Sciatic nerve (tissue), 2 donors: ENCODE data around the gene YWHAG. TPM values are rescaled to one million over a fixed set of nuclear protein-coding genes. Genes with fewer than 3 reads are reported as not detected.
A peak's percentile ranks its signal among the peaks of the same experiment; 100 is the strongest.
"Not testable (repeated sequence)": the region's sequence is repeated elsewhere in the genome, so short reads cannot be mapped to it uniquely, and the experiment has no call there.

Experiments
- ATAC-seq: fragments of 200-7000 bp; cut with Tn5 transposase; one replicate; pipeline ENCODE4 v1.9.1; 2020; ENCODE audit warnings: mild to moderate bottlenecking, moderate library complexity
- DNase-seq: peaks from one replicate; pipeline ENCODE4 v3.0.0-alpha.2; 2020; ENCODE audit warnings: low spot score
- intact Hi-C: fragments of 100-400 bp; cut with DNase I; formaldehyde crosslinking; loops from one replicate; pipeline ENCODE4 v1.14.2; 2022
- total RNA-seq: library from RNA; stranded (reverse); fragmentation: NEBNext Ultra II Directional; extraction: Animal tissue kit (Norgen Biotek cat#: 25700); gene quantifications from one replicate; pipeline ENCODE4 v1.2.1, GENCODE V29; 2021
- donor health status: DM: no; HTN: no; CAD: no.
- donor health status: DM: no; HTN: no; CAD: no.

The YWHAG gene
- total RNA-seq = 94.7 TPM

- peak; percentile 94 for ATAC-seq
- peak; percentile 95 for DNase-seq
- intact Hi-C loops = no loop called here
Observed at GRCh38 chr7:76358481-76359110, at the start of gene YWHAG. TSS of gene YWHAG (minus strand) at chr7:76358991. CDS start at chr7:76358808, 183 bp downstream.

GRCh38 chr7:76408121-76408560, 49.4 kb upstream of the YWHAG start:
- ATAC-seq (no peak), DNase-seq (no peak)
- intact Hi-C loops = no loop called here

- ATAC-seq (no peak), DNase-seq (no peak)
- intact Hi-C loops = no loop called here
Observed at GRCh38 chr7:76407718-76408117, 48.9 kb upstream of the YWHAG start.

- ATAC-seq (no peak), DNase-seq (no peak)
- intact Hi-C loops = no loop called here
Observed at GRCh38 chr7:76405738-76406137, 46.9 kb upstream of the YWHAG start.

GRCh38 chr7:76403780-76404494, 45.1 kb upstream of the YWHAG start:
- DNase-seq (no peak), ATAC-seq (peak; percentile 63)
- intact Hi-C loops = no loop called here

GRCh38 chr7:76403097-76403496, 44.3 kb upstream of the YWHAG start:
- peak; percentile 43 for ATAC-seq

GRCh38 chr7:76400248-76400647, 41.5 kb upstream of the YWHAG start:
- intact Hi-C loops = no loop called here
- ATAC-seq (no peak), DNase-seq (no peak)

More at GRCh38 chr7:76403097-76403496, 44.3 kb upstream of the YWHAG start:
- intact Hi-C loops, DNase-seq: not testable (repeated sequence)

- ATAC-seq = peak; percentile 73
- intact Hi-C loops = no loop called here
- peak; percentile 89 for DNase-seq
Observed at GRCh38 chr7:76397409-76398183, 38.8 kb upstream of the YWHAG start.

- DNase-seq (no peak), ATAC-seq (no peak)
- intact Hi-C loops = no loop called here
Observed at GRCh38 chr7:76396864-76397263, 38.1 kb upstream of the YWHAG start.

GRCh38 chr7:76395965-76396726, 37.4 kb upstream of the YWHAG start:
- no peak for DNase-seq
- no peak for ATAC-seq
- intact Hi-C loops = no loop called here

- intact Hi-C loops, DNase-seq, ATAC-seq: not testable (repeated sequence)
Observed at GRCh38 chr7:76395605-76395964, 36.8 kb upstream of the YWHAG start.

GRCh38 chr7:76394957-76395356, 36.2 kb upstream of the YWHAG start:
- ATAC-seq = no peak
- DNase-seq = no peak
- intact Hi-C loops = no loop called here

GRCh38 chr7:76393116-76394031, 34.6 kb upstream of the YWHAG start:
- intact Hi-C loops = no loop called here
- DNase-seq (peak; percentile 97), ATAC-seq (peak; percentile 95)

GRCh38 chr7:76392531-76393115, 33.8 kb upstream of the YWHAG start:
- ATAC-seq = peak; percentile 13

GRCh38 chr7:76390092-76390491, 31.3 kb upstream of the YWHAG start:
- intact Hi-C loops = no loop called here
- no peak for DNase-seq
- no peak for ATAC-seq

More at GRCh38 chr7:76392531-76393115, 33.8 kb upstream of the YWHAG start:
- intact Hi-C loops = no loop called here
- no peak for DNase-seq

- intact Hi-C loops, DNase-seq, ATAC-seq: not testable (repeated sequence)
Observed at GRCh38 chr7:76387789-76388188, 29.0 kb upstream of the YWHAG start.

- ATAC-seq = no peak
- intact Hi-C loops = no loop called here
- DNase-seq = no peak
Observed at GRCh38 chr7:76386691-76387260, 28.0 kb upstream of the YWHAG start.
